HG03108 (cell line): Measurements from ENCODE around the gene PFN3.
A peak's percentile ranks its signal among the peaks of the same experiment; 100 is the strongest.

Source experiments
- ATAC-seq: cut with Tn5 transposase; IDR thresholded peaks from one replicate; pipeline ENCODE4 v1.9.1; 2021; ENCODE audit warnings: moderate library complexity; ENCODE audit not compliant: unreplicated experiment

PFN3 gene

DNA sequence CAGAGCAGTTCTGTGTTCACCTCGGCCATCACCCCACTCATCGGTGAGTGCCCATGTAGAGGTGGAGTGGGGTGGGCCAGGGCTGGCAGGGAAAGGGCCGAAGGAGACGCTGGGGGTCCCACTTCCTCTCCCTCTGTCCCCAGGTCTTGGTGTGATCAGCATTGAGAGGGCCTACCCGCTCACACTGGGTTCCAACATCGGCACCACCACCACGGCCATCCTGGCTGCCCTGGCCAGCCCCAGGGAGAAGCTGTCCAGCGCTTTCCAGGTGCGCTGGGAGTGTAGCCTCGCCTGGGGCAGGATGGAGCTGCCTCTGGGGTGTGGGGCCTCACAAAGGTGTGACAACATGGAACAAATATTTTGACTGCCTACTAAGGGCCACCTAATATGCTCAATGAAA is 3.7 kb downstream of the PFN3 start:
- no peak for ATAC-seq

GRCh38 chr5:177396078-177396477 is 4.4 kb downstream of the PFN3 start:
- no peak for ATAC-seq

DNA sequence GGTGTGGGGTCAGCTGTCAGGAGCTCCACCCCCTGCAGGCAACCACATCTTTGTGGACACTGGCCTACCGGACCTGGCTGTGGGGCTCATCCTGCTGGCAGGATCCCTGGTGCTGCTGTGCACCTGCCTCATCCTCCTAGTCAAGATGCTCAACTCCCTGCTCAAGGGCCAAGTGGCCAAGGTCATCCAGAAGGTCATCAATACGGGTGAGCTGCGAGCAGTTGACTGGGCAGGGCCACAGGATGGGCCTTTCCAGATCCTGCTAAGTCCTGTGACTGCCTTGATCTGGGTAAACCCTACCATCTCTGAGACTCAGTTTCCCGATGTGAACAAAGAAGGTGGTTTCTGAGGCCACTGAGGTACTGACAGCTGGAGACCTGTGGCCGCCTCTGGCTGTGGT is 6.5 kb downstream of the PFN3 start:
- no peak for ATAC-seq

DNA sequence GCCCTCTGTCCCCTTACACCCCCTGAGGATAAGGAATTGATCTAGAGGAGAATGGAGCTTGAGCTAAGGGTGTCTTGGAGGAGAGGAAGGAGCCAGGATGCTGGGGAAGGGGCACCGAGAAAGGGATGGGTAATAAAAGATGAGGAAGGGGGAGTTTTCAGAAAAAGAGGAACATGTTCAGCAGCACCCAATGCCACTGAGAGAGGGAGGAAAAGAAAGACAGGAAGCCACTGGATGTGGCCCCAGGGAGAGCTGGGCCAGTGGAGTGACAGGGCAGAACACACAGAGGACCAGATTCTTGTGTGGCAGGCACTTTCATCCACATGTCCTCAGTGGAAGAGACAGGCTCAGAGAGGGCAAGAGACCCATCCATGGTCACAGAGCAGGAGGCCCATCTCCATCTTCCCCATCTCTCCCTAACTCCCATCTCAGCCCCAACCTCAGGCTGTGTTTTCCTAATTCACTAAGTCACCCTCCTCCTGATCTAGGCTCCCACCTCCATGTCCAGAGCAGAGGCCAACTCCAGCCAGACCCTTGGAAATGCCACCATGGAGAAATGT is 7.2 kb downstream of the PFN3 start:
- ATAC-seq = no peak

- no peak for ATAC-seq
These were observed 7.7 kb downstream of the PFN3 start for GRCh38 chr5:177392765-177393164.

- peak; percentile 55 for ATAC-seq
These were observed 9.8 kb downstream of the PFN3 start for GRCh38 chr5:177390363-177391300.

GRCh38 chr5:177389241-177390169 is 11.0 kb downstream of the PFN3 start:
- ATAC-seq = peak; percentile 55

DNA sequence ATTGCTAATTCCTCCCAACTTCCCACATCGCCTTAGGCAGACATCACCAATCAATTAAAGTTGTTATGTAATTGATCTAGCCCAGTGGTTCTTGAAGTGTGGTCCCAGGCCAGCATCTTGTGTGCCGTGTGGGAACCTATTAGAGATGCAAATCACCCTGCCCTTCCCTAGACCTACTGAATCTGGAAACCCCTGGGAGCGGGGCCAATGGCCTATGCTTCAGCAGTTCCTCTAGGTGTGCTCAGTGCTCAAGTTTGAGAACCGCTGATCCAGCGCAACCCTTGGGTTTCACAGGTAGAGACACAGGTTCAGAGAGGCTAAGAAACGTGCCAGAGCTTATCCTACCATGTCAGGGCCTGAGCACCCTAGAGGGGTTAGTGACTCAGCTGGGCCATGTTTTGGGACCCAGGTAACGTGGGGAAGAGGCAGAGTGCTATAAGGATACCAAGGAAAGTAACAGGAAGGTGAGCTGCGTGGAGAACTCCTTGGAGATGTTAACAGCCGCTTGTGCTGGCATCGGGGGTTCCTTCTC is 11.9 kb downstream of the PFN3 start:
- no peak for ATAC-seq

DNA sequence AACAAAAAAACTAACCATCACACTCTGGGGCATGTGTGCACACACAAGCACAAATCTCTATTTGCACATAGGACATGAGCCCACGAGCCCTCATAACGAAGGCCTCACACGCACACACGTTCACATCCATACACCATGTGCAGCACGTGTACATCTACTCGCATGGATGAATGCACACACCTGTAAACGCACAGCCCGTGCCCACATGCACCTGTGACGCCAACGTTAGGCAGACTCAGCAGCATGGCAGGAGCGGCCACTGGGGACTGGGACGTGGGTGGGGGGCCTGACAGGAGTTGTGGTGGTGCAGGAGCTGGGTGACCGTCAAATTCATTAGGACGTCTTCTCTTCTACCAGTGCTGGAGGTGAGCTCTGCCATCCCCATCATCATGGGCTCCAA is 13.1 kb downstream of the PFN3 start:
- no peak for ATAC-seq

DNA sequence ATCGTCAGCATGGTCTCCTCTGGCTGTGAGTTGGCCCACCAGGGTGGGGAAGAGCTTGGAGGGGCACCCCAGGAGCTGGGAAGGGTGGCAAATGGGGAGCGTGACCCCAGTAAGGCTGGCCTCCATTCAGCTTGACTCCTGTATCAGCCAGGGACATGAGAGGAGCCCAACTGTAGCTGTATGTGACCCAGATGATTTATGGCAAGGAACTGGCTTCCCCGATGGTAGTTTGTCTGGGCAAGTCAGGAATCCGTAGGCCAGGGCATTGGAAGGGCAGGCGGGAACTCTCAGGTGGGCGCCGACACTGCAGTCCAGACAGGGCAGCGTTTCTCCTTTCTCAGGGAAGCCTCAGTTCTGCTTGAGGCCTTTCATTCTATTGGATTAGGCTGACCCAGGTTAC is 13.9 kb downstream of the PFN3 start:
- no peak for ATAC-seq

DNA sequence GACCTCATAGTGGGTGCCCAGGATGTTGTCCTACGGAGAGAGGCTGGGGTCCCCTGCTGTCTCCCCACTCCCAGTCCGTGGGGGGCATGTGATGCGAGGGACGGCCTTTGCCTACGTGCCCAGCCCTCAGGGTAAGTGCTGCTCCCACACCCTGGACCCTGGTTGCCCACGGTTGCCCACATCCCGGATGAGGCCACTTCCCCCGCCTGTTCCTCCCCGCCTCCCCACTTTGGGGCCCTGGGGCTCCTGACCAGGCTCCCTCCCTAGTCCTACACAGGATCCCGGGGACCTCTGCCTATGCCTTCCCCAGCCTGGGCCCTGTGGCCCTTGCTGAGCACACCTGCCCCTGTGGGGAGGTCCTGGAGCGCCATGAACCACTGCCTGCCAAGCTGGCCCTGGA is 14.7 kb downstream of the PFN3 start:
- no peak for ATAC-seq

GRCh38 chr5:177384134-177384533 is 16.3 kb downstream of the PFN3 start, which contains the start of gene SLC34A1:
SLC34A1 (plus strand) TSS chr5:177384434; CDS start chr5:177385742, 1,308 bp downstream.
- no peak for ATAC-seq

DNA sequence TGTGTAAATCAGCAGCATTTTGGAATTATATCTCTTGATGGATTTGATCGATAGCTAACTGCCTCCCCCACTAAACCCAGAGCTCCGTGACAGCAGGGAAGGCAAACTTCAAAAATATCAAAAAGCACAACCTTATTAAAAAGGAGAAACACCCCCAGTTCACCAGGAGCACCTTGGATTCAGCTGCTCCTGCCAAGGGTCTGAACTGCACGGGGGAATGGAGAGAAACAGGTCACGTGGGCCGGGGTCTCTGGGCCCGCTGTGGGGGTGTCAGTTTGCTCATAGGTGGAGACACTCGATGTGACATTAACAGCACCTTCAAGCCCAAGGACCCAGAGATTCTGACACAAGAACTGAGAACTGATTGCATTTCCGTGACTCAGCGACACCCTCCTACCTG is 17.3 kb downstream of the PFN3 start:
- no peak for ATAC-seq

DNA sequence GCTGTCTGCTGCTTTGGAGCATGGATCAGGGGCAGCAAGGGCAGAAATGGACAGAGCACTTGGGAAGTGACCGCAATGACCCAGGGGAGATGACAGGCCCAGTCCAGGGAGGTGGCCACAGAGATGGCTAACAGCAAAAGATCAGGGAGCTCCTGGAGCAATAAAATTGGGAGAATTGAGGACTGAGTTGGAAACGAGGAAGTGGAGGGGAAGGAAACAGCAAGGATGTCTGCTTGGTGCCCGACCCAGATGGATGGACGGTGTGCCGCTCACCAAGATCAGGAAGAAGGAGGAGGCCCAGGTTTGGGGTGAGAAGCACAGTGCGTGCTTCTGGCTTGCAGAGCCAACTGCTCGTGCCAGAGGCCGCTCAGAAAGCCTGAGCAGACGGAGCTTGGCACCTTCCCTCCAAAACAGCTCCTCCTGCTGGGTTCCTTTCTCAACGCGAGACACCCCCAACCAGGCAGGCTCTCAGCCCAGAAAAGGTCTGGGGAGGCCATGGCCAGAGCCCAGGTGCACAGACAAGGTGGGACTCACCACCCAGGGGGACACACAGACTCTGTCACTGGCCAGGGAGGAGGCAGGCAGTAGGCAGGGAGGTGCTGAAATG is 17.9 kb downstream of the PFN3 start:
- no peak for ATAC-seq

DNA sequence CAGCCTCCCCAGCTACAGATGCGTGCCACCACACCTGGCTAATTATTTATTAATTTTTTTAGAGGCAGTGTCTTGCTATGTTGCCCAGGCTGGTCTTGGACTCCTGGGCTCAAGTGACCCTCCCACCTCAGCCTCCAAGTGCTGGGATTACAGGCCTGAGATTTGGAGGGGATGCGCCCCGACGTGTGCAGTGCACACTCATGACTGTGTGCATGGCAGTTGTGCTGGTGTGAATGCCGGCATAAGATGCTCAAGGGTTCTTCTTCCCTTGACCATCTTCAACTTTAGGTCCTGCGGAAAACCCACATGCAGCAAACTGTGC is 19.7 kb downstream of the PFN3 start:
- ATAC-seq = no peak

- peak; percentile 58 for ATAC-seq
These were observed 21.3 kb downstream of the PFN3 start for GRCh38 chr5:177378884-177379883.

GRCh38 chr5:177377851-177378776 is 22.3 kb downstream of the PFN3 start:
- ATAC-seq = no peak

- ATAC-seq = no peak
These were observed 24.4 kb downstream of the PFN3 start for GRCh38 chr5:177376107-177376506.
